H1 (cell line): Measurements from ENCODE around the gene FAM222B. TPM values are rescaled to one million over a fixed set of nuclear protein-coding genes. Genes with fewer than 3 reads are reported as not detected.

Source experiments
- CTCF ChIA-PET: fragments of 300-600 bp; sonication (Branson Sonifier 250); formaldehyde crosslinking; loops from one replicate; lab custom pipeline; 2021; ENCODE audit not compliant: partially characterized antibody; lab: Charles Lee
- POLR2A ChIA-PET: fragments of 300-600 bp; sonication (Branson Sonifier 250); formaldehyde crosslinking; loops from one replicate; lab custom pipeline; 2021; ENCODE audit warnings: inconsistent platforms; ENCODE audit not compliant: partially characterized antibody; lab: Charles Lee
- DNase-seq, 2 experiments: peaks; one replicate each; pipeline versions ENCODE4 v3.0.0 to v3.0.0-alpha.2; 2010 to 2022; ENCODE audit warnings: low spot score in 2 of 2, low read depth in 1 of 2, mixed read lengths in 1 of 2
- FAIRE-seq: peaks from 2 replicates; lab custom pipeline; 2011; peaks lifted over from hg19 to GRCh38; lab: Jason Lieb, UNC
- H2AFZ ChIP-seq: 2 replicates; pipeline ENCODE4 v1.8.1; 2012; ENCODE audit warnings: low read length, inconsistent platforms
- H2AK5ac ChIP-seq: 2 replicates; pipeline ENCODE4 v1.6.1; 2013; ENCODE audit warnings: low read depth, low read length
- H2BK120ac ChIP-seq: replicated peaks from 2 replicates; pipeline ENCODE3; 2013; ENCODE audit warnings: low read depth, low read length, inconsistent platforms
- H2BK12ac ChIP-seq: 2 replicates; pipeline ENCODE4 v1.6.1; 2013; ENCODE audit warnings: low read depth, low read length
- H2BK15ac ChIP-seq: 2 replicates; pipeline ENCODE4 v1.6.1; 2013; ENCODE audit warnings: low read length
- H2BK20ac ChIP-seq: 2 replicates; pipeline ENCODE4 v1.6.1; 2013; ENCODE audit warnings: low read length
- H2BK5ac ChIP-seq: 2 replicates; pipeline ENCODE4 v1.6.1; 2013; ENCODE audit warnings: low read depth, low read length
- H3K14ac ChIP-seq: 2 replicates; pipeline ENCODE4 v1.6.1; 2013; ENCODE audit warnings: inconsistent platforms; ENCODE audit not compliant: insufficient read length
- H3K18ac ChIP-seq: 2 replicates; pipeline ENCODE4 v1.6.1; 2013; ENCODE audit warnings: low read length; ENCODE audit errors: extremely low read depth
- H3K23ac ChIP-seq: 2 replicates; pipeline ENCODE4 v1.6.1; 2013; ENCODE audit warnings: inconsistent platforms; ENCODE audit not compliant: insufficient read length
- H3K23me2 ChIP-seq: 2 replicates; pipeline ENCODE4 v1.6.1; 2013; ENCODE audit warnings: low read depth, low read length
- H3K27ac ChIP-seq: 2 replicates; pipeline ENCODE4 v1.6.1; 2011; ENCODE audit warnings: low read depth, low read length, inconsistent platforms
- H3K27me3 ChIP-seq, 4 experiments: replicated peaks in 1 of 4; 1 replicate in 1 of 4; 2 replicates in 3 of 4; pipeline versions ENCODE4 v1.6.1 to v1.8.1; 2011 to 2013; ENCODE audit warnings: low read length in 3 of 4, mild to moderate bottlenecking in 3 of 4, inconsistent platforms in 2 of 4, mixed read lengths in 2 of 4, moderate library complexity in 1 of 4; ENCODE audit not compliant: control insufficient read depth in 3 of 4, insufficient read depth in 3 of 4; ENCODE audit errors: extremely low read depth in 1 of 4
- H3K36me3 ChIP-seq, 4 experiments: 2 replicates each; pipeline versions ENCODE4 v1.6.1 to v1.8.1; 2011 to 2013; ENCODE audit warnings: mild to moderate bottlenecking in 4 of 4, low read length in 3 of 4, moderate library complexity in 2 of 4, control low read depth in 1 of 4, inconsistent platforms in 1 of 4; ENCODE audit not compliant: insufficient read depth in 4 of 4, control insufficient read depth in 2 of 4
- H3K4ac ChIP-seq: replicated peaks from 2 replicates; pipeline ENCODE3; 2013; ENCODE audit warnings: low read length, low read depth, mixed read lengths, inconsistent platforms; ENCODE audit not compliant: insufficient read length
- H3K4me1 ChIP-seq, 4 experiments: replicated peaks in 1 of 4; 1 replicate in 1 of 4; 2 replicates in 3 of 4; pipeline versions ENCODE4 v1.6.1 to v1.8.1; 2011 to 2013; ENCODE audit warnings: low read length in 3 of 4, inconsistent platforms in 2 of 4, mixed read lengths in 1 of 4; ENCODE audit not compliant: insufficient read depth in 4 of 4, control insufficient read depth in 3 of 4
- H3K4me2 ChIP-seq, 2 experiments: 2 replicates each; pipeline versions ENCODE4 v1.6.1 to v1.8.1; 2011 to 2013; ENCODE audit warnings: low read depth in 2 of 2, low read length in 2 of 2, control low read depth in 1 of 2, inconsistent platforms in 1 of 2, mild to moderate bottlenecking in 1 of 2; ENCODE audit not compliant: insufficient read depth in 1 of 2
- H3K4me3 ChIP-seq, 4 experiments: fragments of 200-600, 300-600 bp in 1 of 4; sonication (generic), shearing (Covaris generic), sonication (Bioruptor Twin) in 1 of 4; 2 replicates each; pipeline versions ENCODE4 v1.5.1 to v1.8.1; 2011 to 2016; ENCODE audit warnings: low read length in 4 of 4, low read depth in 3 of 4, control low read depth in 2 of 4, inconsistent platforms in 2 of 4, mild to moderate bottlenecking in 2 of 4, mixed read lengths in 1 of 4, moderate library complexity in 1 of 4; ENCODE audit not compliant: insufficient read depth in 2 of 4; ENCODE audit errors: extremely low read depth in 1 of 4
- H3K56ac ChIP-seq: replicated peaks from 2 replicates; pipeline ENCODE3; 2013; ENCODE audit warnings: low read depth, mild to moderate bottlenecking, mixed read lengths, low read length, inconsistent platforms; ENCODE audit not compliant: insufficient read length
- H3K79me1 ChIP-seq: 2 replicates; pipeline ENCODE4 v1.6.1; 2013; ENCODE audit warnings: low read depth, low read length, control low read depth
- H3K79me2 ChIP-seq, 2 experiments: 2 replicates each; pipeline versions ENCODE4 v1.6.1 to v1.8.1; 2012 to 2013; ENCODE audit warnings: low read length in 2 of 2, mild to moderate bottlenecking in 2 of 2, inconsistent platforms in 1 of 2; ENCODE audit not compliant: insufficient read depth in 2 of 2, control insufficient read depth in 1 of 2
- H3K9ac ChIP-seq, 4 experiments: replicated peaks in 1 of 4; 1 replicate in 1 of 4; 2 replicates in 3 of 4; pipeline versions ENCODE4 v1.6.1 to v1.8.1; 2011 to 2013; ENCODE audit warnings: low read depth in 3 of 4, low read length in 3 of 4, control low read depth in 2 of 4, mild to moderate bottlenecking in 2 of 4, moderate library complexity in 2 of 4, inconsistent platforms in 1 of 4; ENCODE audit errors: extremely low read depth in 1 of 4
- H3K9me3 ChIP-seq, 2 experiments: 2 replicates each; pipeline versions ENCODE4 v1.6.1 to v1.8.1; 2012 to 2013; ENCODE audit warnings: mild to moderate bottlenecking in 2 of 2, moderate library complexity in 2 of 2, control low read depth in 1 of 2, inconsistent platforms in 1 of 2, low read depth in 1 of 2, low read length in 1 of 2, mixed read lengths in 1 of 2; ENCODE audit not compliant: insufficient read depth in 2 of 2
- H4K20me1 ChIP-seq, 2 experiments: replicated peaks in 1 of 2; 2 replicates each; pipeline versions ENCODE3 to v1.8.1; 2011 to 2013; ENCODE audit warnings: inconsistent platforms in 2 of 2, low read length in 2 of 2, mild to moderate bottlenecking in 1 of 2; ENCODE audit not compliant: insufficient read depth in 2 of 2, control insufficient read depth in 1 of 2
- H4K5ac ChIP-seq: 2 replicates; pipeline ENCODE4 v1.6.1; 2013; ENCODE audit warnings: low read length, low read depth, mixed read lengths, inconsistent platforms; ENCODE audit not compliant: insufficient read length
- H4K8ac ChIP-seq: 2 replicates; pipeline ENCODE4 v1.8.0; 2013; ENCODE audit warnings: mild to moderate bottlenecking, moderate library complexity, low read length, inconsistent platforms; ENCODE audit not compliant: insufficient read depth; ENCODE audit errors: extremely low read depth
- H4K91ac ChIP-seq: replicated peaks from 2 replicates; pipeline ENCODE3; 2013; ENCODE audit warnings: low read length, mixed read lengths, inconsistent platforms; ENCODE audit not compliant: insufficient read length
- CREB1 ChIP-seq: IDR thresholded peaks from 2 replicates; pipeline ENCODE4 v1.6.1; 2012; ENCODE audit warnings: inconsistent platforms
- RBBP5 ChIP-seq: IDR thresholded peaks from 2 replicates; pipeline ENCODE4 v1.7.1; 2012; ENCODE audit warnings: low read depth, mild to moderate bottlenecking, inconsistent platforms, low read length, moderate library complexity, borderline replicate concordance
- WGBS, 2 experiments: shearing (Covaris generic) in 1 of 2; methylation state at CpG; one replicate each; pipeline versions ENCODE4 v1.1.6 to v1.1.7; 2013 to 2015; ENCODE audit warnings: low lambda C conversion rate in 2 of 2, mixed read lengths in 2 of 2, inconsistent platforms in 1 of 2, low coverage in 1 of 2, missing lambda C conversion rate in 1 of 2; ENCODE audit not compliant: insufficient replicate concordance in 2 of 2, insufficient coverage in 1 of 2, insufficient read length in 1 of 2; ENCODE audit errors: extremely low coverage in 1 of 2, missing lambda C conversion rate in 1 of 2; 5-methylcytosine and 5-hydroxymethylcytosine counted together
- polyA plus RNA-seq, 7 experiments: library from polyadenylated mRNA; depleted of rRNA in 3 of 7; stranded (reverse) in 5 of 7; unstranded in 2 of 7; fragments of >200 nt in 5 of 7; fragments of 200-250 nt in 2 of 7; gene quantifications; 1 replicate in 5 of 7; 2 replicates in 1 of 7; 4 replicates in 1 of 7; pipeline versions ENCODE4 v1.2.1 to v1.2.3, GENCODE V29; 2011 to 2013; ENCODE audit warnings: missing spikeins in 2 of 7, mixed read lengths in 2 of 7
- total RNA-seq: library from RNA; stranded (reverse); fragmentation: NEBNext Ultra II Directional; extraction: Animal tissue kit (Norgen Biotek cat#: 25700); gene quantifications from 2 replicates; pipeline ENCODE4 v1.2.1, GENCODE V29; 2021

Gene FAM222B
- total and polyA plus RNA-seq, 2 of the 8 experiments (the other 6 are each of a cell fraction or from before 2014, with no cell fraction given) = 42.1 to 81.7 TPM

GRCh38 chr17:28717578-28718332 lies 124.8 kb downstream of the FAM222B start, which contains the start of gene RAB34:
Gene RAB34 (minus strand): TSS chr17:28717868. CDS start chr17:28717266, 602 bp downstream.
- peak within 1 kb of the TSS; percentile 75 for H2BK12ac ChIP-seq
- H3K9ac ChIP-seq = peak within 1 kb of the TSS; percentile 76 to 92 (median 81)
- CTCF ChIA-PET = interaction anchor here (0.9 to 2.9 kb wide), 3 partner anchors 9 to 28 kb away, joined by 3 to 20 read pairs (median 3); partner anchors contain the start of gene TLCD1
- peak; percentile 77; the same call in 1 of the 2 replicates for TF ChIP-seq RBBP5
- peak; percentile 62; the same call in 1 of the 2 replicates for TF ChIP-seq CREB1

More at GRCh38 chr17:28717578-28718332, 124.8 kb downstream of the FAM222B start, which contains the start of gene RAB34:
- Histone ChIP-seq H3K79me1 (peaks cover 13% of the 10 kb centered on the region; the same call in 1 of the 2 replicates), H3K27ac (peak within 1 kb of the TSS; percentile 77), H3K4ac (peak within 1 kb of the TSS; percentile 98), H3K27me3 (no peaks in the 10 kb centered on the region), H2BK15ac (peak within 1 kb of the TSS; percentile 95), H3K23me2 (peaks cover 19% of the 10 kb centered on the region), H4K8ac (peak within 1 kb of the TSS; percentile 90), H2BK20ac (peak within 1 kb of the TSS; percentile 56), H3K79me2 (peaks cover 8 to 47% of the 10 kb centered on the region in 2 experiments), H3K4me2 (peak within 1 kb of the TSS; percentile 87 to 99), H4K20me1 (peaks cover 6 to 18% of the 10 kb centered on the region in 2 experiments), H3K4me3 (peak within 1 kb of the TSS; percentile 95 to 100 (median 98)), H3K9me3 (no peaks in the 10 kb centered on the region), H3K36me3 (peaks cover 18 to 44% (median 31%) of the 10 kb centered on the region in 4 experiments), H2BK120ac (peak within 1 kb of the TSS; percentile 96), H2AFZ (no peak within 1 kb of the TSS; the same call in 1 of the 2 replicates), H3K14ac (no peak within 1 kb of the TSS), H4K5ac (peak within 1 kb of the TSS; percentile 95), H3K23ac (no peak within 1 kb of the TSS), H3K4me1 (peaks cover 4 to 14% (median 8%) of the 10 kb centered on the region in 4 experiments), H2AK5ac (peak within 1 kb of the TSS; percentile 76), H3K18ac (peak within 1 kb of the TSS; percentile 99), H4K91ac (peak within 1 kb of the TSS; percentile 79), H2BK5ac (peak within 1 kb of the TSS; percentile 99), H3K56ac (peak within 1 kb of the TSS; percentile 74)
- peak; percentile 80 to 92 for DNase-seq
- POLR2A ChIA-PET = interaction anchor here (0.9 to 10.5 kb wide), 7 partner anchors 7 to 1193 kb away, joined by 3 to 258 read pairs (median 30); partner anchors contain the start of genes NEK8, RPL23A and TLCD1
- WGBS, 2 experiments = 2% methylated on average over 16 of the region's 60 CpGs; no CpG with 5 or more reads in 1 of the 2 experiments
- no peak for FAIRE-seq
